Large intestine (tissue), 3 donors: ENCODE measurements around the gene FAM117B. TPM values are rescaled to one million over a fixed set of nuclear protein-coding genes. Genes with fewer than 3 reads are reported as not detected.

Experiments used
- DNase-seq, 2 donors: peaks; one replicate each; pipeline versions ENCODE4 v3.0.0 to v3.0.0-alpha.2; 2013
- H3K27ac ChIP-seq: one replicate; pipeline ENCODE4 v1.5.1; 2013; ENCODE audit warnings: low read length
- H3K27me3 ChIP-seq: 2 replicates; pipeline ENCODE4 v1.6.1; 2013; ENCODE audit warnings: low read length; ENCODE audit not compliant: control insufficient read depth, insufficient read depth
- H3K36me3 ChIP-seq: 2 replicates; pipeline ENCODE4 v1.6.1; 2013; ENCODE audit warnings: low read length; ENCODE audit not compliant: control insufficient read depth, insufficient read depth
- H3K4me1 ChIP-seq: one replicate; pipeline ENCODE4 v1.6.1; 2013; ENCODE audit warnings: low read length; ENCODE audit not compliant: control insufficient read depth, insufficient read depth
- H3K4me3 ChIP-seq: one replicate; pipeline ENCODE4 v1.5.1; 2013; ENCODE audit warnings: low read length
- H3K9me3 ChIP-seq: one replicate; pipeline ENCODE4 v1.6.1; 2013; ENCODE audit warnings: mild to moderate bottlenecking, low read depth, low read length, moderate library complexity; ENCODE audit not compliant: control insufficient read depth
- WGBS: methylation state at CpG from one replicate; pipeline ENCODE4 v1.1.5; 2013; ENCODE audit warnings: low lambda C conversion rate; ENCODE audit not compliant: insufficient coverage; 5-methylcytosine and 5-hydroxymethylcytosine counted together
- polyA plus RNA-seq: library from polyadenylated mRNA; unstranded; fragments of 120-200 nt; gene quantifications from one replicate; pipeline ENCODE4 v1.2.1, GENCODE V29; 2013

The FAM117B gene
- polyA plus RNA-seq, 1 donor = 12.2 TPM

DNA sequence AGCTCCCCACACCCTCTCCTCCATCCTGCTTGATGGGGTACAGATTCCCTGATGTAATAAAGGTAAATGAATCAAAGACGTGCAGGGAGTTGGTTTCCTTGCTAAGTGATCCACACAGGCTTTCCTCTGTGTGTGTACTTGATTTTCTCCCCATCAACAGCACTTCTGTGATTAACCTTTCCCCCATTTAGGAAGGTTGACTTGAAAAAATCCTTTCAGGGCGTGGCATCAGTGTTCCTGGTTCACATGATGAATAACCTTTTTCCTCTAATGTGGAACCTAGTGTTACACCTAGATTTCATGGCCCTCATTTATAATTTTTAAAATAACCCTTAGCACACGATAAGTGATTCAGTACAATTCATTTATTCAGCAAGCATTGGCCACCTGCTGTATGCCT lies 121.8 kb downstream of the FAM117B start:
- peaks cover 23% of the 10 kb centered on the region for H3K36me3 ChIP-seq
- no peak overlapping the region for H3K27ac ChIP-seq
- WGBS = 100% methylated on average over 1 of the region's 3 CpGs
- DNase-seq = no peak
- no peaks in the 10 kb centered on the region for H3K4me1 ChIP-seq
- H3K4me3 ChIP-seq = no peak overlapping the region
- H3K9me3 ChIP-seq = no peaks in the 10 kb centered on the region
- no peaks in the 10 kb centered on the region for H3K27me3 ChIP-seq

DNA sequence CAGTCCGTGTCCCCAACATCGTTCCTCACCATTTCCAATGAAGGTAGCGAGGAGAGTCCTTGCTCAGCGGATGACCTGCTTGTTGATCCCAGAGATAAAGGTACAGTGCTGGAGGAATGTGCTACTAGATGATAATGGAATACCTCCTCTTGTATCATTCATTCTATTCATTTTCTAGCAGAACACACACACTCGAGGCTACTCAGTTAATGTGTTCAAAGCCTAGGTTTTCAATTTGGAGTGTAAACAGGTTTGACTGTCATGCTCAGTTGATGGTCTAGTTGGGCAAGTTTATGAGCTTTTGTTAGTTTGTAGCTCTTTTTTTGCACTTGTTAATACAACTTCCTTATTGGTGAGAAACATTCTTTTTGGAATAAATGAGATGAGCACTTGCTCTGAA lies 122.6 kb downstream of the FAM117B start:
- no peaks in the 10 kb centered on the region for H3K4me1 ChIP-seq
- no peaks in the 10 kb centered on the region for H3K27me3 ChIP-seq
- H3K9me3 ChIP-seq = no peaks in the 10 kb centered on the region
- no peak for DNase-seq
- peaks cover 23% of the 10 kb centered on the region for H3K36me3 ChIP-seq
- H3K27ac ChIP-seq = no peak overlapping the region
- no peak overlapping the region for H3K4me3 ChIP-seq
- no CpG with 5 or more reads among the region's 5 CpGs for WGBS

DNA sequence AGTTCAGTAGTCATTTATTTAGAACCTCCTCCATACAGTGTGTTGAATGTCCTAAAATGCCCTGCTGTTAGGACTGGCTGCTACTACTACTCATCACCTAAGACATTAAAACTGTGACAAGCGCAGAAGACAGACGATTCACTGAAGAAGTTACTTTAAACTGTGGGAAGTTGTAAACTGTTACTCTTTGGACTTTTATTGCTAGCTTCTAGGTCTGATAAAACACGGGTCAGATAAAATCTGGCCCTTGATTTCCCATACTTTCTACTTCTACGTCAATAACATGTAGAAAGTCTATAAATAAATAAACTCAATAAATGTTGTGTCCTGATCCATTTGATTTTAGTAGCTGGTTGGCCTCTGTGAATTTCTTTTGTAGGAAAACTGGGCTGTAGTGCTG lies 123.4 kb downstream of the FAM117B start:
- DNase-seq = peak in 1 of 2 donors; percentile 12
- Histone ChIP-seq H3K27me3 (no peaks in the 10 kb centered on the region), H3K9me3 (no peaks in the 10 kb centered on the region), H3K36me3 (peaks cover 23% of the 10 kb centered on the region), H3K4me3 (no peak overlapping the region), H3K4me1 (no peaks in the 10 kb centered on the region), H3K27ac (no peak overlapping the region)
- WGBS = no CpG with 5 or more reads among the region's 4 CpGs

DNA sequence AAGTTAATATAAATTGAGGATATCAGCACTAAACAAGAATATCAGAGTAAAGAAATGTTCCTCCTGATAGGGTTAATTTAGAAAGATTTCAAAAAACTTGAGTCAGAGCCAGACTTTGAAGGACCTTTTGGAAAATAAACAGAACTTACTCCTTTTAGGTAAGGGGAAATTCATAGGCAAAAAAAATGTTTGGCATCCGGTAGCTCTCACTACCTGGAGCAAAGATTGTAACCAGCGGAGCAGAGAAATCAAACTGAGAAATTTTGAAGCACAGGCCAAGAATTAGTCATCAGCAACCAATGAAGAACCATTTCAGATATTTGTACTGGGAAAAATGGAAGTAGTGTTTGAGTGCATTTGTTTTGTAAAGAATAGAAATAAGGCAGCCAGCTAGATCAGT lies 123.8 kb downstream of the FAM117B start:
- Histone ChIP-seq H3K27ac (no peak overlapping the region), H3K4me3 (no peak overlapping the region), H3K36me3 (peaks cover 23% of the 10 kb centered on the region), H3K9me3 (no peaks in the 10 kb centered on the region), H3K4me1 (no peaks in the 10 kb centered on the region), H3K27me3 (no peaks in the 10 kb centered on the region)
- 94% methylated on average over 2 of the region's 2 CpGs for WGBS
- no peak for DNase-seq

DNA sequence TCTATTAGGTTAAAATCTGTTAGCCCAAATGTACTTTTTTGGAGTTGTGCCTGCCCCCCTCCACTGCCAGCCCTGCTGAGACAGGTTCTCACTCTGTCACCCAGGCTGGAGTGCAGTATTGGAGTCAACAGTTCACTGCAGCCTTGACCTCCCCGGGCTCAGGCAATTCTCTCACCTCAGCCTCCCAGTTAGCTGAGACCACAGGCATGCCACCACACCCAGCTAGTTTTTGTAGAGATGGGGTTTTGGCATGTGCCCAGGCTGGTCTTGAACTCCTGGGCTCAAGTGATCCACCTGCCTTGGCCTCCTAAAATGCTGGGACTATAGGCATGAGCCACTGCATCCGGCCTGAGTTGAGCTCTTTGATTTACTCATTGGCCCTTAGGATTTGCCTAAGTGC lies 126.1 kb downstream of the FAM117B start:
- no peaks in the 10 kb centered on the region for H3K9me3 ChIP-seq
- no peaks in the 10 kb centered on the region for H3K4me1 ChIP-seq
- no peaks in the 10 kb centered on the region for H3K27me3 ChIP-seq
- no peak overlapping the region for H3K4me3 ChIP-seq
- no peak overlapping the region for H3K27ac ChIP-seq
- H3K36me3 ChIP-seq = peaks cover 35% of the 10 kb centered on the region
- no peak for DNase-seq
- WGBS = no CpG with 5 or more reads among the region's 2 CpGs

DNA sequence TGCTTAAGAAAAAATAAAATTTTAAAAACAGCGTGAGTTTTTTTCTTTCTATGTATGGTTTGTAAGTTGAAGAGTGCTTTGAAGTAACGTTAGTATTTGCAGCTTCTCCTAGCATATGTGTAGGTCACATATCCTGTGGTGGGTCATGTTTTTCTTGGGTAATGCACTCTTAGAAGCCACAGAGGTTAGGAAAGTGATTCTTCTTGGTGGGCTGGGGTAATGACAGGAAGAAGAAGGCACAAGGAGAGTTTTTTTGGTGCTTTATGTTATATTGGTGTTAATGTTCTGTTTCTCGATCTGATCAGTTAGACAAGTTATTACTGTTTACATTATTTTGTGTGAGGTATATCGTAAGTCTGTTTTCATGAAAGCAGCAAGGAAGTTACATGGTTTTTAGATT lies 127.8 kb downstream of the FAM117B start:
- no peaks in the 10 kb centered on the region for H3K9me3 ChIP-seq
- peaks cover 29% of the 10 kb centered on the region for H3K36me3 ChIP-seq
- no peaks in the 10 kb centered on the region for H3K4me1 ChIP-seq
- no peak overlapping the region for H3K27ac ChIP-seq
- 50% methylated on average over 1 of the region's 4 CpGs for WGBS
- no peak for DNase-seq
- H3K4me3 ChIP-seq = no peak overlapping the region
- H3K27me3 ChIP-seq = no peaks in the 10 kb centered on the region

DNA sequence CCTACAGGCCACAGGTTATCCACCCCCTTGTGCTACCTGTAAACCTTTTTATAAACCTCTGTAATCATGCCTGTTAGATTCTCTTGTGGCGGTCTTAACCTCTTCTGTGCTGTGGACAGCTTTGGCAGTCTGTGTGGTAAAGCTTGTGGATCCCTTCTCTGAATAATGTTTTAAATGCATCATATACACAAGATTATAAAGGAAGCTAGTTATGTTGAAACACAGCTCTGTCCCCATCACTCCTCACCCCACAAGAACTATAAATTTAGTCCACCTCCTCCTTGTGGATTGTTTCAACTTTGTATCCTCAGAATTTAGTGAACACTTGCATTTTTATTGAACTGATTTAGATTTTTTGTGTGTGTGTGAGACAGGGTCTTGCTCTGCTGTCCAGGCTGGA lies 129.1 kb downstream of the FAM117B start:
- no CpG with 5 or more reads among the region's 1 CpG for WGBS
- no peak overlapping the region for H3K27ac ChIP-seq
- peaks cover 25% of the 10 kb centered on the region for H3K36me3 ChIP-seq
- H3K4me3 ChIP-seq = no peak overlapping the region
- peaks cover 2% of the 10 kb centered on the region for H3K4me1 ChIP-seq
- DNase-seq = no peak
- H3K27me3 ChIP-seq = no peaks in the 10 kb centered on the region
- H3K9me3 ChIP-seq = no peaks in the 10 kb centered on the region

DNA sequence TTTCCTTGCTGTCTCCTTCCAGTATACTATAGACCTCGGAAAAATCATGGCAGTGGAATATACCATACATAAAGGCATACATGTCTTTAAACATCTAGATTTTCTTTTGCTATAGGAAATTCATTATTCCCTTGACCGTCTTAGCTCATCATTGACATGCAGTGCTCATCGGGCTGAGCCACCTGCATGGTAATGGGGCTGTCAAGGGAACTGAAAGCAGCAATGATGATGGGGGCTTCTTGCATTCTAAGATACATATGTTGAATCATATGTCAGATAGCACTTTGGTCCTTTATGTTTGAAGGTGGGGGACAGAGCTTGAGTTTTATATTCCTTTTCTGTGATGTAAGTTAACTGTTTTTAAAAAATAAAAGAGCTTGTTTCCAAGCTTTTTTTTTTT lies 130.2 kb downstream of the FAM117B start:
- DNase-seq = no peak
- H3K27ac ChIP-seq = no peak overlapping the region
- no peak overlapping the region for H3K4me3 ChIP-seq
- H3K9me3 ChIP-seq = no peaks in the 10 kb centered on the region
- peaks cover 2% of the 10 kb centered on the region for H3K4me1 ChIP-seq
- no CpG with 5 or more reads among the region's 3 CpGs for WGBS
- no peaks in the 10 kb centered on the region for H3K27me3 ChIP-seq
- H3K36me3 ChIP-seq = peaks cover 21% of the 10 kb centered on the region

DNA sequence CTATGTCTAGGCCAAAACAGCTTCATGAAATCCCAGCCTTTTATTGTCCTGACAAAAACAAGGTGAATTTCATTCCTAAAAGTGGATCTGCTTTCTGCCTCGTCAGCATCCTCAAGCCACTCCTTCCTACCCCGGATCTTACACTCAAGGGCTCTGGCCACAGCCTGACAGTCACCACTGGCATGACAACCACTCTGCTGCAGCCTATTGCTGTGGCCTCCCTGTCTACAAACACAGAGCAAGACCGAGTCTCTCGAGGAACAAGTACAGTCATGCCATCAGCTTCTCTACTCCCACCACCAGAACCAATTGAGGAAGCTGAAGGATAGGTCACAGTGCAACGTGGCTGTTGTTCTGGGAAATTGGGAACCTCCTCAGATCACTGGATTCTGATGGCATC lies 130.7 kb downstream of the FAM117B start:
- Histone ChIP-seq H3K27me3 (no peaks in the 10 kb centered on the region), H3K9me3 (no peaks in the 10 kb centered on the region), H3K36me3 (peaks cover 18% of the 10 kb centered on the region), H3K4me3 (no peak overlapping the region), H3K4me1 (peaks cover 2% of the 10 kb centered on the region), H3K27ac (no peak overlapping the region)
- no peak for DNase-seq
- WGBS = no CpG with 5 or more reads among the region's 5 CpGs

DNA sequence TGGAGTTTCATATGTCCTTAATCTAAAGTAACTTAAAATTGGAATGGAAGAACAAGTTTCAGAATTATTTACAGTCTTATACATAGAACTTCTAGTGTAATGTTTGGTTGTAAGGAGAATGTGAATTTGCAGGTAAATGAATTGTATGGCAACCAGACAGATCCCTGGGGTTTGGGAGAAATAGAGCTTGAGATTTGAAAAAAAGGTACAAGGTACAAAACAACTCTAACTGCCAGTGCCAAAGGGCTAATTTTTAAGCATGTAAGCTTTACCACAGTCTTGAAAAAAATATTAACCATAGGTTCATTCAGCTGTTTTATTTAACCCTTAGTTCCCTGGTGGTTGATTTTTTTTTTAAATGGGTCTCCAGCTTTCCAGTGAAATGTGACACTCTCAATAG lies 133.5 kb downstream of the FAM117B start:
- DNase-seq = peak in 1 of 2 donors; percentile 54
- no peaks in the 10 kb centered on the region for H3K27me3 ChIP-seq
- H3K27ac ChIP-seq = no peak overlapping the region
- no peaks in the 10 kb centered on the region for H3K9me3 ChIP-seq
- H3K4me1 ChIP-seq = peaks cover 2% of the 10 kb centered on the region
- peaks cover 18% of the 10 kb centered on the region for H3K36me3 ChIP-seq
- no peak overlapping the region for H3K4me3 ChIP-seq

DNA sequence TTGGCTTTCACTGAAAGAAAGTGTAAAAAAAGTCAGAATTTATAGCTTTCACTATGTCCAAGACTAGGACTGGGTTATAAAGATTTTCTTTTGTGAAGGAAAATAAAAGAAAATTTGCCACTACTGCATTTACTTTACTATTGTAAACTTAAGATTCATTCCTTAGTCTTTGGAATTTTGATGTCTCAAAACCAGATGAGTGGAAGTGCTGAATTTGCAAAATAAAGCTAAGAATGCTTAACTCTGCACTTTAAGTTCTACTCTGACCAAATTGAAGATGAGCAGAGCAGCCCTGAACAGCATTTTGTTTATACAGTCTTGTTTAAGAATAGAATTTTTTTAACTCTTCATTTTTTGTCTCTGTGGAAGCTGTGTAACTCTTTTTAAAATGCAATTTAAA lies 134.4 kb downstream of the FAM117B start:
- Histone ChIP-seq H3K27ac (no peak overlapping the region), H3K27me3 (no peaks in the 10 kb centered on the region), H3K4me1 (peaks cover 10% of the 10 kb centered on the region), H3K9me3 (no peaks in the 10 kb centered on the region), H3K36me3 (peaks cover 15% of the 10 kb centered on the region), H3K4me3 (no peak overlapping the region)
- no peak for DNase-seq
